Upper lobe of right lung (tissue), 1 donor: ENCODE results near the gene CYSLTR2. TPM values are rescaled to one million over a fixed set of nuclear protein-coding genes. Genes with fewer than 3 reads are reported as not detected.
"Not testable (repeated sequence)": the region's sequence is repeated elsewhere in the genome, so short reads cannot be mapped to it uniquely, and the experiment has no call there.

Experiments used
- ATAC-seq: fragments of 200-7000 bp; cut with Tn5 transposase; one replicate; pipeline ENCODE4 v1.9.1; 2020; ENCODE audit warnings: mild to moderate bottlenecking, moderate library complexity
- DNase-seq: peaks from one replicate; pipeline ENCODE4 v3.0.0-alpha.2; 2020
- H3K27ac ChIP-seq: fragments of 200-600 bp; one replicate; pipeline ENCODE4 v1.8.0; 2022
- H3K27me3 ChIP-seq: fragments of 200-600 bp; one replicate; pipeline ENCODE4 v1.8.0; 2022; ENCODE audit warnings: mild to moderate bottlenecking
- H3K36me3 ChIP-seq: fragments of 200-600 bp; one replicate; pipeline ENCODE4 v1.8.0; 2022
- H3K4me1 ChIP-seq: fragments of 200-600 bp; one replicate; pipeline ENCODE4 v1.8.0; 2022
- H3K4me3 ChIP-seq: fragments of 200-600 bp; one replicate; pipeline ENCODE4 v1.8.0; 2022; ENCODE audit warnings: mild to moderate bottlenecking
- H3K9me3 ChIP-seq: fragments of 200-600 bp; one replicate; pipeline ENCODE4 v1.8.0; 2022
- CTCF ChIP-seq: fragments of 200-600 bp; IDR thresholded peaks from one replicate; pipeline ENCODE4 v1.8.0; 2022; ENCODE audit warnings: antibody characterized with exemption
- intact Hi-C: fragments of 100-400 bp; cut with DNase I; formaldehyde crosslinking; loops from one replicate; pipeline ENCODE4 v1.11.0; 2022
- total RNA-seq: library from RNA; stranded (reverse); fragmentation: NEBNext Ultra II Directional; extraction: Animal tissue kit (Norgen Biotek cat#: 25700); gene quantifications from one replicate; pipeline ENCODE4 v1.2.1, GENCODE V29; 2021
- donor health status: DM: no; HTN: yes; CAD: no; lungs with severe emphysema.

The CYSLTR2 gene
- total RNA-seq, 1 donor from 2014 or later, result 0.67 TPM

DNA sequence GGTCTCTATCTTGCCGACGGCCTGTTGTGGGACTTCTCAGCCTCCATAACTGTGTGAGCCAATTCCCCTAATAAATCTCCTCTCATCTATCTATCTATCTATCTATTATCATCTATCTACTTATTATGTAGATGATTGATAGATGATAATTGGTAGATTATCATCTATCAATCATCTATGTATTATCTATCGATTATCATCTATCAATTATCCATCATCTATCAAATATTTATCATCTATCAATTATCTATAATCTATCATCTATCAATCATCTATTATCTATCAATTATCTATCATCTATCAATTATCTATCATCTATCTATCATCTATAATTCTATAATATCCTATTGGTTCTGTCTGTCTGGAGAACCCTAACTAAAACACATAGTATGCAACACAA, 33.5 kb downstream of the CYSLTR2 start:
- Histone ChIP-seq H3K4me1 (no peaks in the 10 kb centered on the region), H3K27me3 (no peaks in the 10 kb centered on the region), H3K27ac (no peak overlapping the region), H3K9me3 (no peaks in the 10 kb centered on the region), H3K4me3 (no peak overlapping the region), H3K36me3 (no peaks in the 10 kb centered on the region)
- DNase-seq, result no peak
- no peak for ATAC-seq
- intact Hi-C loops, result no loop called here
- TF ChIP-seq CTCF, result no peak

GRCh38 chr13:48693998-48694397, 40.3 kb downstream of the CYSLTR2 start:
- H3K4me1 ChIP-seq, result no peaks in the 10 kb centered on the region
- intact Hi-C loops, result no loop called here
- no peaks in the 10 kb centered on the region for H3K9me3 ChIP-seq
- H3K27ac ChIP-seq, result no peak overlapping the region
- no peak for TF ChIP-seq CTCF
- H3K36me3 ChIP-seq, result no peaks in the 10 kb centered on the region
- H3K27me3 ChIP-seq, result no peaks in the 10 kb centered on the region
- H3K4me3 ChIP-seq, result no peak overlapping the region
- DNase-seq (no peak), ATAC-seq (no peak)

DNA sequence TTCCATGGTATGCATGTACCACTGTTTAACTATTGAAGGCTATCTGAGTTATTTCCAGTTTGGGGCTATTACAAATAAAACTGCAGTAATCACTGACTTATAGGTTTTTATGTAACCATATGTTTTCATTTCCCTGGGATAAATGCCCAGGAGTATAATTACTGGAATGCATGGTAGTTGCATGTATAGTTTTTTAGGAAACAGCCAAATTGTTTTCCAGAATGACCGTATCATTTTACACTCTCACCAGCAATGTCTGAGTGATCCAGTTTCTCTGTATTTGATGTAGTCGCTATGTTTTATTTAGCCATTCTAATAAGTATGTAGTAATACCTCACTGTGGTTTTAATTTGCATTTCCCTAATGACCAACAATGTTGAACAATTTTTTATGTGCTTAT, 42.0 kb downstream of the CYSLTR2 start:
- ATAC-seq, result no peak
- no peak for TF ChIP-seq CTCF
- Histone ChIP-seq H3K36me3 (no peaks in the 10 kb centered on the region), H3K9me3 (no peaks in the 10 kb centered on the region), H3K27me3 (no peaks in the 10 kb centered on the region), H3K4me1 (no peaks in the 10 kb centered on the region), H3K27ac (no peak overlapping the region), H3K4me3 (no peak overlapping the region)
- DNase-seq, result no peak
- intact Hi-C loops, result no loop called here

- ATAC-seq, intact Hi-C loops, DNase-seq: not testable (repeated sequence)
These were observed 42.9 kb downstream of the CYSLTR2 start for GRCh38 chr13:48696676-48697075.

DNA sequence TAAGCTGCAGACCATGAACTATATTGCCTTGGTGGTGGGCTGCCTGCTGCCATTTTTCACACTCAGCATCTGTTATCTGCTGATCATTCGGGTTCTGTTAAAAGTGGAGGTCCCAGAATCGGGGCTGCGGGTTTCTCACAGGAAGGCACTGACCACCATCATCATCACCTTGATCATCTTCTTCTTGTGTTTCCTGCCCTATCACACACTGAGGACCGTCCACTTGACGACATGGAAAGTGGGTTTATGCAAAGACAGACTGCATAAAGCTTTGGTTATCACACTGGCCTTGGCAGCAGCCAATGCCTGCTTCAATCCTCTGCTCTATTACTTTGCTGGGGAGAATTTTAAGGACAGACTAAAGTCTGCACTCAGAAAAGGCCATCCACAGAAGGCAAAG, 53.7 kb downstream of the CYSLTR2 start:
- Histone ChIP-seq H3K27ac (no peak overlapping the region), H3K4me3 (no peak overlapping the region), H3K36me3 (no peaks in the 10 kb centered on the region), H3K9me3 (no peaks in the 10 kb centered on the region), H3K4me1 (no peaks in the 10 kb centered on the region), H3K27me3 (no peaks in the 10 kb centered on the region)
- ATAC-seq (no peak), DNase-seq (no peak)
- TF ChIP-seq CTCF, result no peak
- intact Hi-C loops, result no loop called here

More at GRCh38 chr13:48696676-48697075, 42.9 kb downstream of the CYSLTR2 start:
- H3K27ac ChIP-seq, H3K4me1 ChIP-seq, H3K9me3 ChIP-seq, H3K27me3 ChIP-seq, H3K4me3 ChIP-seq, H3K36me3 ChIP-seq: not testable (repeated sequence)

- ATAC-seq (no peak), DNase-seq (no peak)
- Histone ChIP-seq H3K4me3 (no peak overlapping the region), H3K27ac (no peak overlapping the region), H3K4me1 (no peaks in the 10 kb centered on the region), H3K36me3 (no peaks in the 10 kb centered on the region), H3K9me3 (no peaks in the 10 kb centered on the region), H3K27me3 (no peaks in the 10 kb centered on the region)
- intact Hi-C loops, result no loop called here
- no peak for TF ChIP-seq CTCF
These were observed 55.0 kb downstream of the CYSLTR2 start for GRCh38 chr13:48708764-48709163.
